ENCODE measurements around the gene EGFL6. TPM values are rescaled to one million over a fixed set of nuclear protein-coding genes. Genes with fewer than 3 reads are reported as not detected.

EGFL6 gene
- polyA plus RNA-seq, 1 donor (not counting 4 experiments of a cell fraction or from before 2014, with no cell fraction given) = 0.38 TPM

- H3K4me3 ChIP-seq (ENCODE audit: control insufficient read depth in 2 of 3, extremely low read depth in 1 of 3, insufficient read depth in 2 of 3, low read depth in 1 of 3, low read length in 3 of 3) = no peak overlapping the region
- H4K20me1 ChIP-seq (ENCODE audit: control insufficient read depth, extremely low read depth, insufficient read depth, low read length) = no peaks in the 10 kb centered on the region
- dilution Hi-C loops (cut with MboI; ENCODE audit: extremely low pct_ligation_motif_present, low sequenced_read_pairs) = no loop called here
- no peak for TF ChIP-seq EZH2 (IDR thresholded peaks at IDR 0.05; ENCODE audit: low read length)
- TF ChIP-seq CTCF (optimal IDR thresholded peaks at IDR 0.05 in 1 of 3, IDR thresholded peaks at IDR 0.05 in 1 of 3, conservative IDR thresholded peaks at IDR 0.05 in 1 of 3; ENCODE audit: extremely low read depth in 1 of 3, insufficient read depth in 2 of 3, low read length in 3 of 3) = no peak
- FAIRE-seq (no peak), DNase-seq (ENCODE audit: low read depth, low spot score) (no peak)
- no peaks in the 10 kb centered on the region for H3K9me3 ChIP-seq (ENCODE audit: control insufficient read depth, low read depth, low read length)
- no peak overlapping the region for H2AFZ ChIP-seq (ENCODE audit: control insufficient read depth, low read length)
- no peaks in the 10 kb centered on the region for H3K27me3 ChIP-seq (ENCODE audit: control insufficient read depth, extremely low read depth, insufficient read depth, low read length)
- H3K4me1 ChIP-seq (ENCODE audit: control insufficient read depth, extremely low read depth, insufficient read depth, low read length) = peaks cover 9% of the 10 kb centered on the region
- H3K9ac ChIP-seq (ENCODE audit: control insufficient read depth, extremely low read depth, insufficient read depth, low read length) = no peak overlapping the region
- H3K4me2 ChIP-seq (ENCODE audit: control insufficient read depth, extremely low read depth, insufficient read depth, low read depth, low read length) = no peak overlapping the region
- H3K36me3 ChIP-seq (ENCODE audit: control insufficient read depth in 2 of 2, extremely low read depth in 1 of 2, insufficient read depth in 2 of 2, low read length in 2 of 2) = no peaks in the 10 kb centered on the region
- H3K27ac ChIP-seq (ENCODE audit: control insufficient read depth, insufficient read depth, low read length) = no peak overlapping the region
- H3K9me1 ChIP-seq (ENCODE audit: control insufficient read depth, extremely low read depth, insufficient read depth, low read length) = no peaks in the 10 kb centered on the region
- no peaks in the 10 kb centered on the region for H3K79me2 ChIP-seq (ENCODE audit: control insufficient read depth, insufficient read depth, low read length)
Measured at GRCh38 chrX:13670197-13670596, 100.8 kb downstream of the EGFL6 start.

- H3K27me3 ChIP-seq (ENCODE audit: control insufficient read depth, extremely low read depth, insufficient read depth, low read length) = no peaks in the 10 kb centered on the region
- no peak overlapping the region for H3K27ac ChIP-seq (ENCODE audit: control insufficient read depth, insufficient read depth, low read length)
- FAIRE-seq (no peak), DNase-seq (ENCODE audit: low read depth, low spot score) (no peak)
- H2AFZ ChIP-seq (ENCODE audit: control insufficient read depth, low read length) = no peak overlapping the region
- H3K9me1 ChIP-seq (ENCODE audit: control insufficient read depth, extremely low read depth, insufficient read depth, low read length) = no peaks in the 10 kb centered on the region
- no peak overlapping the region for H3K9ac ChIP-seq (ENCODE audit: control insufficient read depth, extremely low read depth, insufficient read depth, low read length)
- H3K4me2 ChIP-seq (ENCODE audit: control insufficient read depth, extremely low read depth, insufficient read depth, low read depth, low read length) = no peak overlapping the region
- no peaks in the 10 kb centered on the region for H3K9me3 ChIP-seq (ENCODE audit: control insufficient read depth, low read depth, low read length)
- no peaks in the 10 kb centered on the region for H3K36me3 ChIP-seq (ENCODE audit: control insufficient read depth in 2 of 2, extremely low read depth in 1 of 2, insufficient read depth in 2 of 2, low read length in 2 of 2)
- no peaks in the 10 kb centered on the region for H4K20me1 ChIP-seq (ENCODE audit: control insufficient read depth, extremely low read depth, insufficient read depth, low read length)
- dilution Hi-C loops (cut with MboI; ENCODE audit: extremely low pct_ligation_motif_present, low sequenced_read_pairs) = no loop called here
- no peak for TF ChIP-seq CTCF (optimal IDR thresholded peaks at IDR 0.05 in 1 of 3, IDR thresholded peaks at IDR 0.05 in 1 of 3, conservative IDR thresholded peaks at IDR 0.05 in 1 of 3; ENCODE audit: extremely low read depth in 1 of 3, insufficient read depth in 2 of 3, low read length in 3 of 3)
- TF ChIP-seq EZH2 (IDR thresholded peaks at IDR 0.05; ENCODE audit: low read length) = no peak
- no peak overlapping the region for H3K4me3 ChIP-seq (ENCODE audit: control insufficient read depth in 2 of 3, extremely low read depth in 1 of 3, insufficient read depth in 2 of 3, low read depth in 1 of 3, low read length in 3 of 3)
- H3K79me2 ChIP-seq (ENCODE audit: control insufficient read depth, insufficient read depth, low read length) = no peaks in the 10 kb centered on the region
- H3K4me1 ChIP-seq (ENCODE audit: control insufficient read depth, extremely low read depth, insufficient read depth, low read length) = peaks cover 6% of the 10 kb centered on the region
Measured at GRCh38 chrX:13673016-13673415, 103.6 kb downstream of the EGFL6 start.

Data from keratinocyte (primary cell).